Large intestine (tissue), 12 donors: ENCODE measurements around the gene TMEM201. TPM values are rescaled to one million over a fixed set of nuclear protein-coding genes. Genes with fewer than 3 reads are reported as not detected.
A peak's percentile ranks its signal among the peaks of the same experiment; 100 is the strongest.

ENCODE experiments used
- DNase-seq, 2 donors: peaks; one replicate each; pipeline versions ENCODE4 v3.0.0 to v3.0.0-alpha.2; 2013
- H3K27ac ChIP-seq: one replicate; pipeline ENCODE4 v1.5.1; 2013; ENCODE audit warnings: low read length
- H3K27me3 ChIP-seq: 2 replicates; pipeline ENCODE4 v1.6.1; 2013; ENCODE audit warnings: low read length; ENCODE audit not compliant: control insufficient read depth, insufficient read depth
- H3K36me3 ChIP-seq: 2 replicates; pipeline ENCODE4 v1.6.1; 2013; ENCODE audit warnings: low read length; ENCODE audit not compliant: control insufficient read depth, insufficient read depth
- H3K4me1 ChIP-seq: one replicate; pipeline ENCODE4 v1.6.1; 2013; ENCODE audit warnings: low read length; ENCODE audit not compliant: control insufficient read depth, insufficient read depth
- H3K4me3 ChIP-seq: one replicate; pipeline ENCODE4 v1.5.1; 2013; ENCODE audit warnings: low read length
- H3K9me3 ChIP-seq: one replicate; pipeline ENCODE4 v1.6.1; 2013; ENCODE audit warnings: mild to moderate bottlenecking, low read depth, low read length, moderate library complexity; ENCODE audit not compliant: control insufficient read depth
- WGBS: methylation state at CpG from one replicate; pipeline ENCODE4 v1.1.5; 2013; ENCODE audit warnings: low lambda C conversion rate; ENCODE audit not compliant: insufficient coverage; 5-methylcytosine and 5-hydroxymethylcytosine counted together
- long read RNA-seq, 11 donors: transcript quantifications; one replicate each; lab custom pipeline, GENCODE V29; 2026
- polyA plus RNA-seq: library from polyadenylated mRNA; unstranded; fragments of 120-200 nt; gene quantifications from one replicate; pipeline ENCODE4 v1.2.1, GENCODE V29; 2013

The TMEM201 gene, protein sequence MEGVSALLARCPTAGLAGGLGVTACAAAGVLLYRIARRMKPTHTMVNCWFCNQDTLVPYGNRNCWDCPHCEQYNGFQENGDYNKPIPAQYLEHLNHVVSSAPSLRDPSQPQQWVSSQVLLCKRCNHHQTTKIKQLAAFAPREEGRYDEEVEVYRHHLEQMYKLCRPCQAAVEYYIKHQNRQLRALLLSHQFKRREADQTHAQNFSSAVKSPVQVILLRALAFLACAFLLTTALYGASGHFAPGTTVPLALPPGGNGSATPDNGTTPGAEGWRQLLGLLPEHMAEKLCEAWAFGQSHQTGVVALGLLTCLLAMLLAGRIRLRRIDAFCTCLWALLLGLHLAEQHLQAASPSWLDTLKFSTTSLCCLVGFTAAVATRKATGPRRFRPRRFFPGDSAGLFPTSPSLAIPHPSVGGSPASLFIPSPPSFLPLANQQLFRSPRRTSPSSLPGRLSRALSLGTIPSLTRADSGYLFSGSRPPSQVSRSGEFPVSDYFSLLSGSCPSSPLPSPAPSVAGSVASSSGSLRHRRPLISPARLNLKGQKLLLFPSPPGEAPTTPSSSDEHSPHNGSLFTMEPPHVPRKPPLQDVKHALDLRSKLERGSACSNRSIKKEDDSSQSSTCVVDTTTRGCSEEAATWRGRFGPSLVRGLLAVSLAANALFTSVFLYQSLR
- polyA plus RNA-seq = 10.5 TPM
- long read RNA-seq, donor 1 = 0 reads
- long read RNA-seq, donor 2 = 0 reads
- long read RNA-seq, donor 3 = 0 reads
- long read RNA-seq, donor 4 = 0 reads
- long read RNA-seq, donor 5, partial matches to known transcripts = 0 of 1 reads
- long read RNA-seq, donor 5, other reads (novel, unspliced or antisense) = 0 of 1 reads
- long read RNA-seq, donor 6 = 0 reads
- long read RNA-seq, donor 7 = 0 reads
- long read RNA-seq, donor 8, partial matches to known transcripts = 0 of 3 reads
- long read RNA-seq, donor 8, other reads (novel, unspliced or antisense) = 0 of 3 reads
- long read RNA-seq, donor 9, partial matches to known transcripts = 0 of 1 reads
- long read RNA-seq, donor 9, other reads (novel, unspliced or antisense) = 0 of 1 reads
- long read RNA-seq, donor 10, partial matches to known transcripts = 0 of 1 reads
- long read RNA-seq, donor 10, other reads (novel, unspliced or antisense) = 0 of 1 reads
- long read RNA-seq, donor 11, partial matches to known transcripts = 0 of 3 reads
- long read RNA-seq, donor 11, other reads (novel, unspliced or antisense) = 0 of 3 reads

GRCh38 chr1:9588551-9589143 is at the start of gene TMEM201:
TMEM201 (plus strand) TSS chr1:9588911; CDS start chr1:9588931, 20 bp downstream.
- H3K9me3 ChIP-seq = no peaks in the 10 kb centered on the region
- no peak within 1 kb of the TSS for H3K27ac ChIP-seq
- peak; percentile 94 to 95 for DNase-seq
- H3K27me3 ChIP-seq = no peaks in the 10 kb centered on the region
- peaks cover 24% of the 10 kb centered on the region for H3K4me1 ChIP-seq
- H3K36me3 ChIP-seq = peaks cover 3% of the 10 kb centered on the region
- WGBS = no CpG with 5 or more reads among the region's 94 CpGs
- H3K4me3 ChIP-seq = peak within 1 kb of the TSS; percentile 56

GRCh38 chr1:9539165-9539828 is 49.4 kb upstream of the TMEM201 start, which contains the start of gene SLC25A33:
SLC25A33 (plus strand) TSS chr1:9539465; CDS start chr1:9539692, 227 bp downstream.
- no CpG with 5 or more reads among the region's 92 CpGs for WGBS
- no peaks in the 10 kb centered on the region for H3K36me3 ChIP-seq
- H3K27me3 ChIP-seq = no peaks in the 10 kb centered on the region
- H3K9me3 ChIP-seq = no peaks in the 10 kb centered on the region
- H3K27ac ChIP-seq = peak within 1 kb of the TSS; percentile 93
- H3K4me1 ChIP-seq = peaks cover 26% of the 10 kb centered on the region
- peak; percentile 98 to 100 for DNase-seq
- peak within 1 kb of the TSS; percentile 88 for H3K4me3 ChIP-seq

- H3K36me3 ChIP-seq = no peaks in the 10 kb centered on the region
- H3K4me1 ChIP-seq = peaks cover 26% of the 10 kb centered on the region
- H3K4me3 ChIP-seq = peak overlapping the region; percentile 88
- peak in 1 of 2 donors; percentile 78 for DNase-seq
- WGBS = no CpG with 5 or more reads among the region's 61 CpGs
- no peaks in the 10 kb centered on the region for H3K9me3 ChIP-seq
- peak overlapping the region; percentile 91 for H3K27ac ChIP-seq
- no peaks in the 10 kb centered on the region for H3K27me3 ChIP-seq
Observed at GRCh38 chr1:9539829-9540550, 48.7 kb upstream of the TMEM201 start.

DNA sequence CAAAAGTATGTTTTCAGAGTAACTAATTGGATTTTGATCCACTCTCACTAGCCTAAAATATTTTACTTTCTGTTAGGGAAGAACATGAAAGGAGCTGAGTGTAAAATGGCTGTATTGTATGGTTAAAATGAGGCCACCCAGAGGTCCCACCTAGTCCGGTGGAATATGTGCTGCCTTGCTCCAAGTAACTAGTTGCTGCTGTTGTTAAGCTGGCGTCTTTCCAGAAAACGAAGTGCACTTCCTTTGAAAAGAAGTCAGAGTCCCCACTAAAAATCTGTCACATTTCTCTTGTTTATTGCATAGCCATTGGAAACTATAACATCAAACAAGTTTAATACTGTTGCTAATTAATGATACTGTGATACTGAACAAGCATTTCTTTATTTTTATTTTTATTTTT is 46.3 kb upstream of the TMEM201 start:
- Histone ChIP-seq H3K4me1 (peaks cover 23% of the 10 kb centered on the region), H3K27me3 (no peaks in the 10 kb centered on the region), H3K4me3 (no peak overlapping the region), H3K9me3 (no peaks in the 10 kb centered on the region), H3K36me3 (no peaks in the 10 kb centered on the region), H3K27ac (no peak overlapping the region)
- peak in 1 of 2 donors; percentile 57 for DNase-seq
- WGBS = no CpG with 5 or more reads among the region's 3 CpGs

DNA sequence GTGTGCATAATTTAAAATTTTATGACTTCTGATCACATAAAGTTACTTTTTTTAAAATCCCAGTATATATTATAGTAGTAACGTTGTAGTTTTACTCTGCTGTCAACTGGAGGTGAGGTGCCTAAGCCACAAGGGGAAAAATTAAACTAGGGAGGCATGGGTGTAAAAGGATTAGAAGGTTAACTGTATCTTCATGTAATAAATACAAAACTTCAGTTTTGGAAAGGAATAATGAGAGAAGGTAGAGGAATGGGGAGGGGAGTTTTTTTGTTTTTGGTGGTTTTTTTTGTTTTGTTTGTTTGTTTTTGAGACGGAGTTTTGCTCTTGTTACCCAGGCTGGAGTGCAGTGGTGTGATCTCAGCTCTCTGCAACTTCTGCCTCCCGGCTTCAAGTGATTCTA is 43.8 kb upstream of the TMEM201 start:
- H3K4me3 ChIP-seq = no peak overlapping the region
- H3K27me3 ChIP-seq = no peaks in the 10 kb centered on the region
- no peaks in the 10 kb centered on the region for H3K36me3 ChIP-seq
- no peak for DNase-seq
- peaks cover 11% of the 10 kb centered on the region for H3K4me1 ChIP-seq
- H3K27ac ChIP-seq = no peak overlapping the region
- no CpG with 5 or more reads among the region's 3 CpGs for WGBS
- H3K9me3 ChIP-seq = no peaks in the 10 kb centered on the region

DNA sequence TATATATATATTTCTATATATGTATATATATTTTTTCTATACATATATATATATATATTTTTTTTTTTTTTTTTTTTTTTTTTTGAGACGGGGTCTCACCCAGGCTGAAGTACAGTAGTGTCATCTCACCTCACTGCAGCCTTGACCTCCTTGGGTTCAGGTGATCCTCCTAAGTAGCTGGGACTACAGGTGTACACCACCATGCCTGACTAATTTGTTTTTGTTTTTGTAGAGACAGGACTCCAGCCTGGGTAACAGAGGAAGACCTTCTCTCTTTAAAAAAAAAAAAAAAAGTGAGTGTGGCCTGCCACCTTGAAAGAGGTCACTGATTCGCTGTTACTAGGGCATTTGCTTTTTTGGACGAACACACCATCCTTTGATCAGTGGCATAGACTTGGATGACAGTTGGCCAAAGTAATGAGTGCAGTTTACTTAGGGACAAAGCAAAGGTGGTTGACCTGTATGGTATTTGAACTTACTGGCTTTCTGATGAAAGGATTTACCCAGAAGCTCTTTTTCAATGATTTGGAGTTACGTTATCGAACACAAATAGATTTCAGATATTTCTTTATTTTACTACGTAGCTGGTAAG is 38.7 kb upstream of the TMEM201 start:
- H3K9me3 ChIP-seq = no peaks in the 10 kb centered on the region
- WGBS = 100% methylated on average over 3 of the region's 6 CpGs
- DNase-seq = no peak
- H3K4me1 ChIP-seq = no peaks in the 10 kb centered on the region
- no peaks in the 10 kb centered on the region for H3K27me3 ChIP-seq
- no peak overlapping the region for H3K4me3 ChIP-seq
- H3K27ac ChIP-seq = no peak overlapping the region
- peaks cover 6% of the 10 kb centered on the region for H3K36me3 ChIP-seq

GRCh38 chr1:9551984-9552383 is 36.7 kb upstream of the TMEM201 start:
- H3K27ac ChIP-seq = no peak overlapping the region

DNA sequence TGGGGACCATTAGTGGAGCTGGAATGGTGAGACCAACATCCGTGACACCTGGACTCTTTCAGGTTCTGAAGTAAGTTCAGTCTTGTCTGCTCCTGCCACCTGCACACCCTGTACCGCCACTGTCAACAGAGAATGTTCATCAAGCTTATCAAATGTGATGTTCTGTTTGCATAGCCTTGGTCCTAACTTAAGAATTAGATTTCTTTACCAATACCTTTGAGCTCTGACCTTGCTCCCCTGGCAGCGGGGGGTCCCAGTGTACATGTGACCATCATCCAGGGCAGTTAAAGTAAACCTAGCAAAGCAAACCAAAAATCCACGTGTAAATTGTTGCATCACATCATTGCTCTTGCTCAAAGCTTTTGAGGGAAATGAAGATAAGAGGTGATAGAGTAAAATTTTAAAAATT is 35.0 kb upstream of the TMEM201 start:
- Histone ChIP-seq H3K27ac (no peak overlapping the region), H3K27me3 (no peaks in the 10 kb centered on the region), H3K4me3 (no peak overlapping the region), H3K36me3 (peaks cover 31% of the 10 kb centered on the region), H3K9me3 (no peaks in the 10 kb centered on the region), H3K4me1 (no peaks in the 10 kb centered on the region)
- DNase-seq = no peak
- no CpG with 5 or more reads among the region's 4 CpGs for WGBS

More at GRCh38 chr1:9551984-9552383, 36.7 kb upstream of the TMEM201 start:
- WGBS = 75% methylated on average over 1 of the region's 1 CpG
- Histone ChIP-seq H3K4me1 (no peaks in the 10 kb centered on the region), H3K4me3 (no peak overlapping the region), H3K27me3 (no peaks in the 10 kb centered on the region), H3K36me3 (peaks cover 23% of the 10 kb centered on the region), H3K9me3 (no peaks in the 10 kb centered on the region)
- no peak for DNase-seq

- Histone ChIP-seq H3K27me3 (no peaks in the 10 kb centered on the region), H3K4me1 (no peaks in the 10 kb centered on the region), H3K9me3 (no peaks in the 10 kb centered on the region), H3K4me3 (no peak overlapping the region), H3K36me3 (peaks cover 32% of the 10 kb centered on the region), H3K27ac (no peak overlapping the region)
- WGBS = no CpG with 5 or more reads among the region's 4 CpGs
- DNase-seq = no peak
Observed at GRCh38 chr1:9555942-9556341, 32.8 kb upstream of the TMEM201 start.
